ENCODE measurements around the gene C11orf42.

GRCh38 chr11:6194065-6194581, 11.2 kb upstream of the C11orf42 start:
- TF ChIP-seq POLR2A (IDR thresholded peaks at IDR 0.05) (no peak), CTCF (IDR thresholded peaks at IDR 0.05) (no peak), EP300 (IDR thresholded peaks at IDR 0.05) (no peak)

Data from tibial nerve (tissue), 4 donors.